Left ventricle myocardium inferior (tissue), 1 donor: ENCODE measurements around the gene FRAS1. TPM values are rescaled to one million over a fixed set of nuclear protein-coding genes. Genes with fewer than 3 reads are reported as not detected.

ENCODE experiments used
- DNase-seq: peaks from one replicate; pipeline ENCODE4 v3.0.0-alpha.2; 2020
- H3K27ac ChIP-seq: fragments of 200-600 bp; replicated peaks from 2 replicates; pipeline ENCODE4 v1.8.0; 2021
- H3K27me3 ChIP-seq: fragments of 200-600 bp; 2 replicates; pipeline ENCODE4 v1.8.0; 2021; ENCODE audit warnings: low read depth
- H3K36me3 ChIP-seq: fragments of 200-600 bp; 2 replicates; pipeline ENCODE4 v1.8.0; 2021
- H3K4me1 ChIP-seq: fragments of 200-600 bp; 2 replicates; pipeline ENCODE4 v1.8.0; 2021
- H3K4me3 ChIP-seq: fragments of 200-600 bp; 2 replicates; pipeline ENCODE4 v1.8.0; 2021; ENCODE audit warnings: mild to moderate bottlenecking, moderate library complexity
- H3K9me3 ChIP-seq: fragments of 200-600 bp; replicated peaks from 2 replicates; pipeline ENCODE4 v1.8.0; 2021
- intact Hi-C: fragments of 100-400 bp; cut with micrococcal nuclease; formaldehyde crosslinking; loops from one replicate; pipeline ENCODE4 v1.11.0; 2022
- total RNA-seq: library from RNA; stranded (reverse); fragmentation: NEBNext Ultra II Directional; extraction: Animal tissue kit (Norgen Biotek cat#: 25700); gene quantifications from one replicate; pipeline ENCODE4 v1.2.1, GENCODE V29; 2021
- TF ChIP-seq, protein P1 (sequence below): fragments of 200-600 bp; IDR thresholded peaks from 2 replicates; pipeline ENCODE4 v1.8.0; 2021; ENCODE audit warnings: antibody characterized with exemption, mild to moderate bottlenecking, borderline replicate concordance
- donor health status: DM: no; HTN: yes; CAD: no; lungs with severe emphysema.

Gene FRAS1
- total RNA-seq, 1 donor from 2014 or later, result 1.4 TPM

GRCh38 chr4:78532046-78532445 is 474.9 kb downstream of the FRAS1 start:
- no peak overlapping the region for H3K27ac ChIP-seq
- peaks cover 5% of the 10 kb centered on the region for H3K9me3 ChIP-seq
- no peak for DNase-seq
- intact Hi-C loops, result no loop called here
- no peaks in the 10 kb centered on the region for H3K4me1 ChIP-seq
- H3K4me3 ChIP-seq, result no peak overlapping the region
- TF ChIP-seq, protein P1, sequence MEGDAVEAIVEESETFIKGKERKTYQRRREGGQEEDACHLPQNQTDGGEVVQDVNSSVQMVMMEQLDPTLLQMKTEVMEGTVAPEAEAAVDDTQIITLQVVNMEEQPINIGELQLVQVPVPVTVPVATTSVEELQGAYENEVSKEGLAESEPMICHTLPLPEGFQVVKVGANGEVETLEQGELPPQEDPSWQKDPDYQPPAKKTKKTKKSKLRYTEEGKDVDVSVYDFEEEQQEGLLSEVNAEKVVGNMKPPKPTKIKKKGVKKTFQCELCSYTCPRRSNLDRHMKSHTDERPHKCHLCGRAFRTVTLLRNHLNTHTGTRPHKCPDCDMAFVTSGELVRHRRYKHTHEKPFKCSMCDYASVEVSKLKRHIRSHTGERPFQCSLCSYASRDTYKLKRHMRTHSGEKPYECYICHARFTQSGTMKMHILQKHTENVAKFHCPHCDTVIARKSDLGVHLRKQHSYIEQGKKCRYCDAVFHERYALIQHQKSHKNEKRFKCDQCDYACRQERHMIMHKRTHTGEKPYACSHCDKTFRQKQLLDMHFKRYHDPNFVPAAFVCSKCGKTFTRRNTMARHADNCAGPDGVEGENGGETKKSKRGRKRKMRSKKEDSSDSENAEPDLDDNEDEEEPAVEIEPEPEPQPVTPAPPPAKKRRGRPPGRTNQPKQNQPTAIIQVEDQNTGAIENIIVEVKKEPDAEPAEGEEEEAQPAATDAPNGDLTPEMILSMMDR, result no peak
- no peaks in the 10 kb centered on the region for H3K36me3 ChIP-seq
- no peaks in the 10 kb centered on the region for H3K27me3 ChIP-seq

DNA sequence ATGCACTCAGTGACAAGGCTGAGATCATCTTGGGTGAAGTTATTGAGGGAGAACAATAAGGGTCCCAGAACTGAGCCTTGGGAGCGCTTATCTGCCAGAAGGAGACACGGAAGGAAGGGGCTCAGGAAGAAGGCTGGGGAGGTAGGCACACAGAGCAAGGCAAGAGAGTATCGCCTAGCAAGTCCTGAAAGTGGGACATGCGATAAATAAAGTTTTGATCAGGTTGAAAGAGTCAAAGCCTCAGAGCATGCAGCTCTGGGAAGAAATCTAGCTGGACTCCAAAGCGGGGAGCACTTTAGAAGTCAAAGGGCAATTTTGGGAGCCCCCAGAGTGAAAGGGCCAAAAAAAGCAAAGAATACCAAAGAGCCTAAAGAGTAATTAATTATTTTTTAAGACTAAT is 476.7 kb downstream of the FRAS1 start:
- no peak overlapping the region for H3K4me3 ChIP-seq
- no peaks in the 10 kb centered on the region for H3K27me3 ChIP-seq
- H3K27ac ChIP-seq, result no peak overlapping the region
- TF ChIP-seq, protein P1, result no peak
- H3K9me3 ChIP-seq, result peaks cover 5% of the 10 kb centered on the region
- H3K36me3 ChIP-seq, result no peaks in the 10 kb centered on the region
- no peaks in the 10 kb centered on the region for H3K4me1 ChIP-seq
- intact Hi-C loops, result no loop called here
- DNase-seq, result no peak

DNA sequence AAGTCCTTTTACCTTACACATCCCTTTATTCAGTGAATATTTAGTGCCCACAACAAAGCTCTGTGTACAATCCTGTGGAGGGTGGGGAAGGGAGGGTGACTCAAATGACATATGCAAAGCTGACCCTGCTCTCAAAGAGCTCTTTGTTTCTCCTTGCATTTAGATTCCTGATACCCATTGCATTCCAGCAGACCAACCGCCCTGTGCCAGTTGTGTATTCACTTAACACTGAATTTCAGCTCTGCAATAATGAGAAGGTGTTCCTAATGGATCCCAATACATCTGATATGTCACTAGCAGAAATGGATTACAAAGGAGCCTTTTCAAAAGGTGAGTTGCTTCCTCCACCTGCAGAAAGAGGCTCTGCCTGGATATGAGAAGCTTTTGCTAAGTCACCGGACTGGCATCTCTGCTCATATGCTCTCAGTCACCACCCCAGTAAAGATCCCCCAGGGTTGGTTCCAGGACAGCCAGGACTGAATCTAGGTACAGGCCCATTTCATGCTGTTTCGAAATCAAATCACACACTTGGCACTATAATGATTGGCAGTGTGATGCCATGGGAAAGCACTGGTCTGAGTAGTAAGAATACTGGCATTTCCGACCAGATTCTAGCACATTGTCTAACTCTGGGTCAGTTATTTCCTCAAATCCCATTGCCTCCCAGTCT is 477.3 kb downstream of the FRAS1 start:
- no peak for DNase-seq
- Histone ChIP-seq H3K27ac (no peak overlapping the region), H3K36me3 (no peaks in the 10 kb centered on the region), H3K4me3 (no peak overlapping the region), H3K4me1 (no peaks in the 10 kb centered on the region), H3K9me3 (peaks cover 5% of the 10 kb centered on the region), H3K27me3 (no peaks in the 10 kb centered on the region)
- intact Hi-C loops, result no loop called here
- TF ChIP-seq, protein P1, result no peak

DNA sequence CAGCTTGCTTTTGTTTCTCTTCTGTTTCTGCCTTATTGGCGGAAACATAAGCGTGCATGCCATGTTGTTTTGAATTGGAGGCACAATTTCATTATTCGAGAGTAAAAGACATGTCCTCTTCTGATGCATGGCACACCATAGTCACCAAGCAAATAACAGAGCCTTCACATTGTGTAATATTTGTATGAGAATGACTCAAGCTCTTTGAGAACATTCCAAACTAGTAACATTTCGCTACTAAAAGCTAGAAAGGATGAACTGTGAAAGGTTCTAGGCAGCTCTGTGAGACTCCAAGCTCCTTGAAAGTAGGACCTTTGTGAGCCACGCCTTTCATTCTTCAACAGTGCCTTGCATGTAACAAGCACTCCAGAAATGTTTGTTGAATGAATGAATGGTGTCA is 485.2 kb downstream of the FRAS1 start:
- Histone ChIP-seq H3K27me3 (no peaks in the 10 kb centered on the region), H3K9me3 (no peaks in the 10 kb centered on the region), H3K4me1 (peaks cover 13% of the 10 kb centered on the region), H3K36me3 (no peaks in the 10 kb centered on the region), H3K27ac (no peak overlapping the region), H3K4me3 (no peak overlapping the region)
- no peak for DNase-seq
- TF ChIP-seq, protein P1, result no peak
- intact Hi-C loops, result no loop called here

DNA sequence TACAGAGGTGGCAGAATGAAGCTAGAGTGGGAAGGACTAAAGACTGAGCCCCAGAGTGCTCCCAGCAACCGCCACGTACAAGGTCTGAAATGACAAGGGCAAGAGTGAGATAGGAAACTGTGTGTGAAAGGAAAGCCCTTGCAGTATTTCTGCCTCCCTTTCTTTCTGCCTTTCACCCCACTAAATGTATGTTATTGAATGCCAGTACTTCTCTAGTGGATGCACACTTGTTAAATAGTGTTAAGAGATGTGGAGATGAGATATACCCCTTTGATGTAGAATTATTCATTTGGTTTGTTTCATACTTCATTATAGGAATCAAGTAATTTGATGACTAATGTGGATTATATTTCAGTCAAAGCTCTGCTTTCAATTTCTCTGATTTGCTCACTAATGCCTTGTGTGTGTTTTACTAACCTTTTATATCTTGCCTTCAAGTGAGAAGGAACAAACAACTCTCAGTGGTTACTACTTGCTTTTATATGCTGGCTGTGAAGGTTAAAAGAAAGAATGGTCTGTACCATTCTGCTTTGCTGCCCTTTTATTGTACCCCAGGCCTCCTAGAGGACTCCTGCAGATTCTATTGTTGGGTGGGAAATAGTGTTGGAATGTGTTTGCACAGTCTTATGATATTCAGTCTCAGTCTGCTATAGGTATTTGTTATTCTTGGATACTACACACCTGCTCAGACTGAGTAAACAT is 486.5 kb downstream of the FRAS1 start:
- H3K4me3 ChIP-seq, result no peak overlapping the region
- H3K36me3 ChIP-seq, result no peaks in the 10 kb centered on the region
- peaks cover 13% of the 10 kb centered on the region for H3K4me1 ChIP-seq
- DNase-seq, result no peak
- intact Hi-C loops, result no loop called here
- H3K9me3 ChIP-seq, result no peaks in the 10 kb centered on the region
- TF ChIP-seq, protein P1, result no peak
- no peaks in the 10 kb centered on the region for H3K27me3 ChIP-seq
- H3K27ac ChIP-seq, result no peak overlapping the region
